CD4-positive, alpha-beta T cell (primary cell): ENCODE results near the gene ATG10. TPM values are rescaled to one million over a fixed set of nuclear protein-coding genes. Genes with fewer than 3 reads are reported as not detected.

Experiments used
- ATAC-seq: fragments of 200-7000 bp; cut with Tn5 transposase; one replicate; pipeline ENCODE4 v1.10.0; 2022; ENCODE audit warnings: mild to moderate bottlenecking; ENCODE audit not compliant: poor library complexity
- CTCF ChIA-PET: fragments of 350-600 bp; sonication (Branson Sonifier 250); formaldehyde crosslinking; loops from one replicate; lab custom pipeline; 2021; ENCODE audit warnings: antibody characterized with exemption, inconsistent platforms; lab: Charles Lee
- POLR2A ChIA-PET: fragments of 350-600 bp; sonication (Branson Sonifier 250); formaldehyde crosslinking; loops from one replicate; lab custom pipeline; 2021; ENCODE audit warnings: antibody characterized with exemption, inconsistent platforms; lab: Charles Lee
- DNase-seq, 14 experiments: peaks; one replicate each; pipeline ENCODE4 v3.0.0-alpha.2; 2013 to 2020; ENCODE audit warnings: mixed read lengths in 2 of 14
- H3K27ac ChIP-seq, 2 donors: one replicate each; pipeline versions ENCODE4 v1.5.1 to v1.7.0; 2013; ENCODE audit warnings: low read length in 2 of 2, low read depth in 1 of 2, mild to moderate bottlenecking in 1 of 2
- H3K27me3 ChIP-seq, 2 experiments: 1 replicate in 1 of 2; 2 replicates in 1 of 2; pipeline versions ENCODE4 v1.6.1 to v1.7.0; 2013; ENCODE audit warnings: low read length in 2 of 2, control low read depth in 1 of 2, mild to moderate bottlenecking in 1 of 2, moderate library complexity in 1 of 2; ENCODE audit not compliant: insufficient read depth in 2 of 2, control insufficient read depth in 1 of 2
- H3K36me3 ChIP-seq: one replicate; pipeline ENCODE4 v1.6.1; 2013; ENCODE audit warnings: low read length, control low read depth; ENCODE audit not compliant: insufficient read depth
- H3K4me1 ChIP-seq: one replicate; pipeline ENCODE4 v1.6.1; 2013; ENCODE audit warnings: low read length, control low read depth; ENCODE audit not compliant: insufficient read depth
- H3K4me3 ChIP-seq: one replicate; pipeline ENCODE4 v1.5.1; 2013; ENCODE audit warnings: mild to moderate bottlenecking, low read length, moderate library complexity
- H3K9me3 ChIP-seq, 2 experiments: 1 replicate in 1 of 2; 2 replicates in 1 of 2; pipeline versions ENCODE4 v1.6.1 to v1.7.0; 2013; ENCODE audit warnings: low read length in 2 of 2, mild to moderate bottlenecking in 2 of 2, control low read depth in 1 of 2, moderate library complexity in 1 of 2; ENCODE audit not compliant: control insufficient read depth in 1 of 2, insufficient read depth in 1 of 2
- H3K27ac Mint-ChIP-seq: one replicate; pipeline ENCODE4 v1.8.0; 2020; ENCODE audit warnings: mixed read lengths
- H3K27me3 Mint-ChIP-seq: one replicate; pipeline ENCODE4 v1.8.0; 2021; ENCODE audit warnings: mixed read lengths
- H3K36me3 Mint-ChIP-seq: one replicate; pipeline ENCODE4 v1.8.0; 2021; ENCODE audit warnings: low read depth, mixed read lengths
- H3K4me1 Mint-ChIP-seq: one replicate; pipeline ENCODE4 v1.8.0; 2021; ENCODE audit warnings: low read depth, mixed read lengths
- H3K4me3 Mint-ChIP-seq: one replicate; pipeline ENCODE4 v1.8.0; 2020; ENCODE audit warnings: mild to moderate bottlenecking, mixed read lengths
- H3K9me3 Mint-ChIP-seq: one replicate; pipeline ENCODE4 v1.8.0; 2020; ENCODE audit warnings: mixed read lengths
- intact Hi-C, 2 experiments: fragments of 100-400 bp; cut with DNase I in 1 of 2; cut with micrococcal nuclease in 1 of 2; formaldehyde crosslinking; loops; one replicate each; pipeline versions ENCODE4 v1.15.1 to v1.9.0; 2023 to 2025; cut with DNase I, micrococcal nuclease
- total RNA-seq, 174 experiments: library from RNA in 2 of 174; stranded (reverse) in 2 of 174; gene quantifications; one replicate each; pipeline ENCODE4 v1.2.3 and lab custom pipeline; 2021 to 2026
- TF ChIP-seq, protein P1 (sequence below): fragments of 200-600 bp; IDR thresholded peaks from one replicate; pipeline ENCODE4 v1.8.0; 2022; ENCODE audit warnings: antibody characterized with exemption, mild to moderate bottlenecking

The ATG10 gene
- total RNA-seq, 2 experiments from 2014 or later, result 4.7 to 5.3 TPM

GRCh38 chr5:82142928-82143577 lies 171.2 kb downstream of the ATG10 start:
- TF ChIP-seq, protein P1, sequence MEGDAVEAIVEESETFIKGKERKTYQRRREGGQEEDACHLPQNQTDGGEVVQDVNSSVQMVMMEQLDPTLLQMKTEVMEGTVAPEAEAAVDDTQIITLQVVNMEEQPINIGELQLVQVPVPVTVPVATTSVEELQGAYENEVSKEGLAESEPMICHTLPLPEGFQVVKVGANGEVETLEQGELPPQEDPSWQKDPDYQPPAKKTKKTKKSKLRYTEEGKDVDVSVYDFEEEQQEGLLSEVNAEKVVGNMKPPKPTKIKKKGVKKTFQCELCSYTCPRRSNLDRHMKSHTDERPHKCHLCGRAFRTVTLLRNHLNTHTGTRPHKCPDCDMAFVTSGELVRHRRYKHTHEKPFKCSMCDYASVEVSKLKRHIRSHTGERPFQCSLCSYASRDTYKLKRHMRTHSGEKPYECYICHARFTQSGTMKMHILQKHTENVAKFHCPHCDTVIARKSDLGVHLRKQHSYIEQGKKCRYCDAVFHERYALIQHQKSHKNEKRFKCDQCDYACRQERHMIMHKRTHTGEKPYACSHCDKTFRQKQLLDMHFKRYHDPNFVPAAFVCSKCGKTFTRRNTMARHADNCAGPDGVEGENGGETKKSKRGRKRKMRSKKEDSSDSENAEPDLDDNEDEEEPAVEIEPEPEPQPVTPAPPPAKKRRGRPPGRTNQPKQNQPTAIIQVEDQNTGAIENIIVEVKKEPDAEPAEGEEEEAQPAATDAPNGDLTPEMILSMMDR, result no peak
- Mint-ChIP-seq H3K4me3 (no peak overlapping the region), H3K36me3 (peaks cover 6% of the 10 kb centered on the region), H3K27ac (no peak overlapping the region), H3K9me3 (peaks cover 4% of the 10 kb centered on the region), H3K4me1 (no peaks in the 10 kb centered on the region), H3K27me3 (no peaks in the 10 kb centered on the region)
- H3K4me1 ChIP-seq, result no peaks in the 10 kb centered on the region
- POLR2A ChIA-PET, result no interaction called here
- intact Hi-C loops, result no loop called here
- H3K9me3 ChIP-seq, result no peaks in the 10 kb centered on the region
- H3K4me3 ChIP-seq, result no peak overlapping the region
- CTCF ChIA-PET, result no interaction called here
- no peak for DNase-seq
- H3K27me3 ChIP-seq, result no peaks in the 10 kb centered on the region
- H3K27ac ChIP-seq, result no peak overlapping the region
- H3K36me3 ChIP-seq, result no peaks in the 10 kb centered on the region
- ATAC-seq, result no peak

DNA sequence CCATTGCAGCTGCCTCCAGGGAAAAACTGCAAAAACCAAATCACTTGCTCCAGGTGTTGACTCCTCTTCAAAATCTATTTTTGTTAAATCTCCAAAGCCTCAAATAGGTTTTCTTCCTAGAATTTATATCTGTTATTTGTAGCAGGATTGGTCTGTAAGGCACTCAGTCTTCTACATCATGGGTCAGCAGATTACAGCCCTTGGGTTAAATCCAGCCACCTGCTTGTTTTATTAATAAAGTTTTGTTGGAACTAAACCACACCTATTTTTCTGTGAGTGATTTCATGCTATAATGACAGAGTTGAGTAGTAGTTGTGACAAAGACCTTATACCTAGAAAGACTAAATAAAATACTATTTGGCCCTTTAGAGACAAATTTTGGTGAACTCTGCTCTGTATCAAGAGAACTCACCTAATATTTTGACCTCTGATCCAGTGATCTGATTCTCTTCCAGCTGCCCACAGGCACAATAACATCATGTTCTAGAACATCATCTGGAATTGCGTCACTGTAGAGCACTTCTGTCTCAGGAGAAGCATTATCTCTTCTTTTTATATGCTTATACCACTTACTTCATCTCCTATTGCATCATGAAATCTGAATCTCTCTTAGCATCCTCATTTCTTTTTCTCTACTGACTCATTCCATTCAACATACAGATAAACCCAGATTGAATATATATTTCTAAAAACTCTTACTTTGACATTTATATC lies 176.2 kb downstream of the ATG10 start:
- no peak for DNase-seq
- no peaks in the 10 kb centered on the region for H3K27me3 ChIP-seq
- H3K9me3 ChIP-seq, result no peaks in the 10 kb centered on the region
- TF ChIP-seq, protein P1, result no peak
- Mint-ChIP-seq H3K27ac (no peak overlapping the region), H3K4me3 (no peak overlapping the region), H3K4me1 (no peaks in the 10 kb centered on the region), H3K27me3 (no peaks in the 10 kb centered on the region), H3K9me3 (peaks cover 4% of the 10 kb centered on the region), H3K36me3 (peaks cover 6% of the 10 kb centered on the region)
- ChIA-PET POLR2A (no interaction called here), CTCF (interaction anchor here (1.5 kb wide), 1 partner anchor 9 kb away, joined by 4 read pairs; no protein-coding TSS in a partner anchor)
- intact Hi-C loops, result no loop called here
- ATAC-seq, result no peak
- H3K36me3 ChIP-seq, result no peaks in the 10 kb centered on the region
- no peak overlapping the region for H3K27ac ChIP-seq
- no peaks in the 10 kb centered on the region for H3K4me1 ChIP-seq
- no peak overlapping the region for H3K4me3 ChIP-seq

GRCh38 chr5:82149434-82149833 lies 177.6 kb downstream of the ATG10 start:
- ChIA-PET CTCF (no interaction called here), POLR2A (no interaction called here)
- H3K4me1 ChIP-seq, result no peaks in the 10 kb centered on the region
- intact Hi-C loops, result no loop called here
- DNase-seq, result no peak
- no peaks in the 10 kb centered on the region for H3K36me3 Mint-ChIP-seq
- no peaks in the 10 kb centered on the region for H3K36me3 ChIP-seq
- H3K4me1 Mint-ChIP-seq, result no peaks in the 10 kb centered on the region
- H3K27me3 ChIP-seq, result no peaks in the 10 kb centered on the region
- H3K27ac ChIP-seq, result no peak overlapping the region
- H3K4me3 ChIP-seq, result no peak overlapping the region
- no peaks in the 10 kb centered on the region for H3K9me3 Mint-ChIP-seq
- no peak overlapping the region for H3K27ac Mint-ChIP-seq
- no peak for ATAC-seq
- H3K27me3 Mint-ChIP-seq, result no peaks in the 10 kb centered on the region
- TF ChIP-seq, protein P1, result no peak
- no peaks in the 10 kb centered on the region for H3K9me3 ChIP-seq
- no peak overlapping the region for H3K4me3 Mint-ChIP-seq
